ENCODE results near the gene ASPHD1. TPM values are rescaled to one million over a fixed set of nuclear protein-coding genes. Genes with fewer than 3 reads are reported as not detected.
A peak's percentile ranks its signal among the peaks of the same experiment; 100 is the strongest.
"Not testable (repeated sequence)": the region's sequence is repeated elsewhere in the genome, so short reads cannot be mapped to it uniquely, and the experiment has no call there.

The ASPHD1 gene
- total RNA-seq, 1 experiment from 2014 or later: 24.4 TPM

GRCh38 chr16:29925781-29926710, 25.8 kb downstream of the ASPHD1 start, which contains the start of gene KCTD13:
KCTD13 (minus strand) TSS chr16:29926226; CDS start chr16:29926033, 193 bp downstream.
- DNase-seq: peak; percentile 99
- H3K4me3 ChIP-seq (ENCODE audit: insufficient read depth, low read depth, low read length): peak within 1 kb of the TSS; percentile 96
- peaks cover 3% of the 10 kb centered on the region; the same call in 1 of the 2 replicates for H3K36me3 ChIP-seq (replicated peaks; ENCODE audit: control insufficient read depth, insufficient read depth, low read length)
- no peaks in the 10 kb centered on the region for H3K27me3 ChIP-seq (ENCODE audit: control insufficient read depth, insufficient read depth, low read length)

- no peaks in the 10 kb centered on the region for H3K27me3 ChIP-seq (ENCODE audit: control insufficient read depth, insufficient read depth, low read length)
- peak overlapping the region; percentile 96 for H3K4me3 ChIP-seq (ENCODE audit: insufficient read depth, low read depth, low read length)
- DNase-seq: peak; percentile 47
- H3K36me3 ChIP-seq (replicated peaks; ENCODE audit: control insufficient read depth, insufficient read depth, low read length): peaks cover 1% of the 10 kb centered on the region; the same call in 1 of the 2 replicates
These were observed 26.4 kb downstream of the ASPHD1 start for GRCh38 chr16:29926711-29927052.

GRCh38 chr16:29927070-29927905, 27.0 kb downstream of the ASPHD1 start:
- Histone ChIP-seq H3K27me3 (ENCODE audit: control insufficient read depth, insufficient read depth, low read length) (no peaks in the 10 kb centered on the region), H3K36me3 (replicated peaks; ENCODE audit: control insufficient read depth, insufficient read depth, low read length) (peaks cover 1% of the 10 kb centered on the region; the same call in 1 of the 2 replicates), H3K4me3 (ENCODE audit: insufficient read depth, low read depth, low read length) (peak overlapping the region; percentile 96; the same call in 1 of the 2 replicates)
- DNase-seq: no peak

GRCh38 chr16:29931750-29932149, 31.5 kb downstream of the ASPHD1 start:
- not testable (repeated sequence) for H3K4me3 ChIP-seq (ENCODE audit: insufficient read depth, low read depth, low read length); DNase-seq; H3K27me3 ChIP-seq (ENCODE audit: control insufficient read depth, insufficient read depth, low read length); H3K36me3 ChIP-seq (replicated peaks; ENCODE audit: control insufficient read depth, insufficient read depth, low read length)

GRCh38 chr16:29940656-29941055, 40.4 kb downstream of the ASPHD1 start:
- H3K4me3 ChIP-seq (ENCODE audit: insufficient read depth, low read depth, low read length): no peak overlapping the region
- no peak for DNase-seq
- no peaks in the 10 kb centered on the region for H3K36me3 ChIP-seq (replicated peaks; ENCODE audit: control insufficient read depth, insufficient read depth, low read length)

GRCh38 chr16:29943846-29944799, 43.8 kb downstream of the ASPHD1 start:
- H3K36me3 ChIP-seq (replicated peaks; ENCODE audit: control insufficient read depth, insufficient read depth, low read length): no peaks in the 10 kb centered on the region
- DNase-seq: peak; percentile 68
- H3K27me3 ChIP-seq (ENCODE audit: control insufficient read depth, insufficient read depth, low read length): no peaks in the 10 kb centered on the region
- H3K4me3 ChIP-seq (ENCODE audit: insufficient read depth, low read depth, low read length): no peak overlapping the region

More at GRCh38 chr16:29940656-29941055, 40.4 kb downstream of the ASPHD1 start:
- H3K27me3 ChIP-seq (ENCODE audit: control insufficient read depth, insufficient read depth, low read length): no peaks in the 10 kb centered on the region

- H3K36me3 ChIP-seq (replicated peaks; ENCODE audit: control insufficient read depth, insufficient read depth, low read length): no peaks in the 10 kb centered on the region
- DNase-seq: no peak
- H3K4me3 ChIP-seq (ENCODE audit: insufficient read depth, low read depth, low read length): no peak overlapping the region
These were observed 47.6 kb downstream of the ASPHD1 start for GRCh38 chr16:29947897-29948296.

GRCh38 chr16:29950806-29951461, 50.6 kb downstream of the ASPHD1 start:
- no peak overlapping the region for H3K4me3 ChIP-seq (ENCODE audit: insufficient read depth, low read depth, low read length)
- no peak for DNase-seq
- H3K27me3 ChIP-seq (ENCODE audit: control insufficient read depth, insufficient read depth, low read length): no peaks in the 10 kb centered on the region
- no peaks in the 10 kb centered on the region for H3K36me3 ChIP-seq (replicated peaks; ENCODE audit: control insufficient read depth, insufficient read depth, low read length)

More at GRCh38 chr16:29947897-29948296, 47.6 kb downstream of the ASPHD1 start:
- no peaks in the 10 kb centered on the region for H3K27me3 ChIP-seq (ENCODE audit: control insufficient read depth, insufficient read depth, low read length)

- H3K36me3 ChIP-seq (replicated peaks; ENCODE audit: control insufficient read depth, insufficient read depth, low read length): no peaks in the 10 kb centered on the region
- no peak overlapping the region for H3K4me3 ChIP-seq (ENCODE audit: insufficient read depth, low read depth, low read length)
- no peak for DNase-seq
- H3K27me3 ChIP-seq (ENCODE audit: control insufficient read depth, insufficient read depth, low read length): no peaks in the 10 kb centered on the region
These were observed 51.5 kb downstream of the ASPHD1 start for GRCh38 chr16:29951625-29952365.

Other genes with a start within 250 kb of the ASPHD1 start
- gene SPN, start 237.2 kb upstream of the ASPHD1 start, total RNA-seq (2014; rRNA removed; shearing (Covaris generic)): 0.48 and 0.59 TPM in 2 replicates
- gene QPRT, start 221.3 kb upstream of the ASPHD1 start, total RNA-seq (2014; rRNA removed; shearing (Covaris generic)): 165 and 173 TPM in 2 replicates
- not detected in 2 replicates for gene C16orf54, start 154.5 kb upstream of the ASPHD1 start, total RNA-seq (2014; rRNA removed; shearing (Covaris generic))
- not detected in 2 replicates for gene ZG16, start 122.2 kb upstream of the ASPHD1 start, total RNA-seq (2014; rRNA removed; shearing (Covaris generic))
- 202 and 205 TPM in 2 replicates for gene KIF22, start 109.7 kb upstream of the ASPHD1 start, total RNA-seq (2014; rRNA removed; shearing (Covaris generic))
- 496 and 509 TPM in 2 replicates for gene MAZ, start 94.0 kb upstream of the ASPHD1 start, total RNA-seq (2014; rRNA removed; shearing (Covaris generic))
- 1.8 and 5.6 TPM in 2 replicates for gene PRRT2, start 88.3 kb upstream of the ASPHD1 start, total RNA-seq (2014; rRNA removed; shearing (Covaris generic))
- gene PAGR1, start 84.3 kb upstream of the ASPHD1 start, total RNA-seq (2014; rRNA removed; shearing (Covaris generic)): 62.1 and 67.1 TPM in 2 replicates
- 7.0 and 22.0 TPM in 2 replicates for gene MVP, start 80.0 kb upstream of the ASPHD1 start, total RNA-seq (2014; rRNA removed; shearing (Covaris generic))
- gene CDIPT, start 37.3 kb upstream of the ASPHD1 start, total RNA-seq (2014; rRNA removed; shearing (Covaris generic)): 91.3 and 97.6 TPM in 2 replicates
- 47.3 and 59.0 TPM in 2 replicates for gene SEZ6L2, start 938 bp upstream of the ASPHD1 start, total RNA-seq (2014; rRNA removed; shearing (Covaris generic))
- gene KCTD13, start 25.7 kb downstream of the ASPHD1 start, total RNA-seq (2014; rRNA removed; shearing (Covaris generic)): 8.3 and 9.1 TPM in 2 replicates
- 88.0 and 97.6 TPM in 2 replicates for gene TMEM219, start 61.6 kb downstream of the ASPHD1 start, total RNA-seq (2014; rRNA removed; shearing (Covaris generic))
- gene TAOK2, start 73.4 kb downstream of the ASPHD1 start, total RNA-seq (2014; rRNA removed; shearing (Covaris generic)): 39.9 and 41.3 TPM in 2 replicates
- 19.0 and 20.5 TPM in 2 replicates for gene HIRIP3, start 95.1 kb downstream of the ASPHD1 start, total RNA-seq (2014; rRNA removed; shearing (Covaris generic))
- 58.7 and 91.9 TPM in 2 replicates for gene INO80E, start 95.8 kb downstream of the ASPHD1 start, total RNA-seq (2014; rRNA removed; shearing (Covaris generic))
- gene DOC2A, start 110.5 kb downstream of the ASPHD1 start, total RNA-seq (2014; rRNA removed; shearing (Covaris generic)): 4.1 and 5.3 TPM in 2 replicates
- gene C16orf92, start 122.7 kb downstream of the ASPHD1 start, total RNA-seq (2014; rRNA removed; shearing (Covaris generic)): not detected in 2 replicates
- gene TLCD3B, start 130.8 kb downstream of the ASPHD1 start, total RNA-seq (2014; rRNA removed; shearing (Covaris generic)): 3.0 and 5.5 TPM in 2 replicates
- 1,524 and 1,553 TPM in 2 replicates for gene ALDOA, start 165.3 kb downstream of the ASPHD1 start, total RNA-seq (2014; rRNA removed; shearing (Covaris generic))
- 201 and 256 TPM in 2 replicates for gene PPP4C, start 175.5 kb downstream of the ASPHD1 start, total RNA-seq (2014; rRNA removed; shearing (Covaris generic))
- 2.9 and 4.6 TPM in 2 replicates for gene TBX6, start 191.4 kb downstream of the ASPHD1 start, total RNA-seq (2014; rRNA removed; shearing (Covaris generic))
- gene YPEL3, start 195.7 kb downstream of the ASPHD1 start, total RNA-seq (2014; rRNA removed; shearing (Covaris generic)): 22.8 and 26.9 TPM in 2 replicates
- 0.31 and 1.8 TPM in 2 replicates for gene GDPD3, start 213.0 kb downstream of the ASPHD1 start, total RNA-seq (2014; rRNA removed; shearing (Covaris generic))
- 35.0 and 37.2 TPM in 2 replicates for gene MAPK3, start 222.7 kb downstream of the ASPHD1 start, total RNA-seq (2014; rRNA removed; shearing (Covaris generic))

Measured in H7 (cell line).